Esophagus squamous epithelium (tissue), 5 donors: ENCODE results near the gene PCSK4. TPM values are rescaled to one million over a fixed set of nuclear protein-coding genes. Genes with fewer than 3 reads are reported as not detected.

Experiments
- DNase-seq: peaks from one replicate; lab custom pipeline; 2025; lab: John Stamatoyannopoulos, UW
- H3K27ac ChIP-seq, 4 donors: fragments of 200-600 bp; sonication (generic); one replicate each; pipeline ENCODE4 v1.5.1; 2016 to 2019; ENCODE audit warnings: mild to moderate bottlenecking in 1 of 4
- H3K27me3 ChIP-seq, 4 donors: fragments of 200-600 bp; sonication (generic); 1 replicate in 3 of 4; 2 replicates in 1 of 4; pipeline versions ENCODE4 v1.5.1 to v1.6.0; 2017 to 2021; ENCODE audit warnings: antibody characterized with exemption in 1 of 4
- H3K36me3 ChIP-seq, 3 donors: fragments of 200-600 bp; sonication (generic); one replicate each; pipeline ENCODE4 v1.5.1; 2016 to 2019
- H3K4me1 ChIP-seq, 3 donors: fragments of 200-600 bp; sonication (generic); one replicate each; pipeline ENCODE4 v1.5.1; 2017 to 2019
- H3K4me3 ChIP-seq, 4 donors: fragments of 200-600 bp; sonication (generic); 1 replicate in 3 of 4; 2 replicates in 1 of 4; pipeline ENCODE4 v1.5.1; 2016 to 2019; ENCODE audit warnings: mild to moderate bottlenecking in 2 of 4, moderate library complexity in 1 of 4
- H3K9me3 ChIP-seq, 3 donors: fragments of 200-600 bp; sonication (generic); one replicate each; pipeline ENCODE4 v1.5.1; 2016 to 2019
- POLR2A ChIP-seq, 4 donors: fragments of 450-650 bp; IDR thresholded peaks; one replicate each; pipeline ENCODE4 v1.6.1; 2017; ENCODE audit warnings: antibody characterized with exemption in 4 of 4, mild to moderate bottlenecking in 4 of 4, moderate library complexity in 3 of 4
- WGBS, 2 donors: methylation state at CpG; one replicate each; pipeline ENCODE4 v1.1.5; 2018; 5-methylcytosine and 5-hydroxymethylcytosine counted together
- intact Hi-C: fragments of 100-400 bp; cut with DNase I; formaldehyde crosslinking; loops from one replicate; pipeline ENCODE4 v1.15.0; 2022
- total RNA-seq, 4 donors: library from RNA; depleted of rRNA; stranded (reverse); fragments of >200 nt; gene quantifications; one replicate each; pipeline ENCODE4 v1.1.0, GENCODE V29; 2016
- TF ChIP-seq, protein P1 (sequence below), 6 experiments: fragments of 450-650 bp in 4 of 6; fragments of 200-600 bp in 2 of 6; sonication (generic) in 2 of 6; IDR thresholded peaks; one replicate each; pipeline ENCODE4 v1.5.1; 2016 to 2019; ENCODE audit warnings: antibody characterized with exemption in 6 of 6, mild to moderate bottlenecking in 4 of 6, moderate library complexity in 4 of 6
- donor health status: DM: yes; HTN: yes; CAD: no.

PCSK4 gene
- total RNA-seq, 4 donors from 2014 or later: 0.35 to 5.5 (median 1.1) TPM

DNA sequence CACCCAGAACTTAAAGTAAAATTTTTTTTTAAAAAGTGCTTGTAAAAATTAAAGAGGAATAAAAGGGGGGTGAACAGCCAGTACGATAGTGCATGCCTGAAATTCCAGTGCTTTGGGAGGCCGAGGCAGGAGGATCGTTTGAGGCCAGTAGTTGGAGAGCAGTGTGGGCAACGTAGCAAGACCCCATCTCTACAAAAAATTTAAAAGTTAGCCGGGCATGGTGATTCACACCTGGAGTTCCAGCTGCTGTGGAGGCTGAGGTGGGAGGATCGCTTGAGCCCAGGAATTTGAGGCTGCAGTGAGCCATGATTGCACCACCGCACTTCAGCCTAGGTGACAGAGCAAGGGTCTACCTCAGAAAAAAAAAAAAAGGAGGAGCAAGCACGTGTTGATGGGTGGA, 14.9 kb upstream of the PCSK4 start:
- WGBS, 2 donors: 78 to 81% methylated on average over 8 of the region's 8 CpGs

DNA sequence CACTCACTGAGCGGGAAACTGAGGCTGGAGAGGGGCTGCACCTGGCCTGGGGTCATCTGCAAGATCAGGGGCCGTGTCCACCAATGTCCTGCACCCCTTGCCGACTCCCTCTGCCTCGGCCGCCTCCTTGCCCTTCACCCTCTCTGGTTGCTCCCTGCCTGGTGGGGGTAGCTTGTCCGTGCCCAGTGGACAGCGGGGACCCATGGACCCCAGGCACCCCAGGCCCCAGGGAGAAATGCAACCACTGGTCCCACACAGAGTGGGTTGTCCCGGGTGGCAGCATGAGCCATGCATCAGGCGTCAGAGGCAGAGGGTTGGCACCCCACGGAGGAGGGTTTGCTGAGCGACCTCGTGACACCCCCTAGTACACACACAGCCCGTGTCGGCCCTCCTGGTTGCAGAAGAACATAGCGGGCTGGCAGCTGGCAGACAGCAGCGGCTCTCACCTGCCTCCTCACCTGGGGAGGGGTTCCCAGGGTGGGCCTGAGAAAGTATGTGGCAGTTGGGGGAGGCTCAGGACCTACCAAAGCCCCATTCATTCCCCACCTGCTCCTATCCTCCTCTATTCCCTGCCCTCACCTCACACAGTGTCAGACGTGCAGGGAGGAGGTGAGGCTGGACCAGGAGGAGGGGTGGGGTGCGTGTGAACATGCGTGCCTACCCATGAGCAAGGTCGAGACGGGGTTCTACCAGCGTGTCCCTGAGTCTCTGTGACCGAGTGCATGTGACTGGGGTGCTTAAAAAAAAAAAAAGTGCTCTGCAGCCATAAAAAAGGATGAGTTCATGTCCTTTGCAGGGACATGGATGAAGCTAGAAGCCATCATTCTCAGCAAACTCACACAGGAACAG, 14.0 kb upstream of the PCSK4 start:
- no peak overlapping the region for H3K27ac ChIP-seq
- H3K36me3 ChIP-seq: peaks cover 0 to 16% (median 0%) of the 10 kb centered on the region in 3 donors
- H3K27me3 ChIP-seq: peaks cover 0 to 33% (median 6%) of the 10 kb centered on the region in 4 donors
- peaks cover 18 to 53% (median 19%) of the 10 kb centered on the region in 3 donors for H3K4me1 ChIP-seq
- TF ChIP-seq, protein P1, sequence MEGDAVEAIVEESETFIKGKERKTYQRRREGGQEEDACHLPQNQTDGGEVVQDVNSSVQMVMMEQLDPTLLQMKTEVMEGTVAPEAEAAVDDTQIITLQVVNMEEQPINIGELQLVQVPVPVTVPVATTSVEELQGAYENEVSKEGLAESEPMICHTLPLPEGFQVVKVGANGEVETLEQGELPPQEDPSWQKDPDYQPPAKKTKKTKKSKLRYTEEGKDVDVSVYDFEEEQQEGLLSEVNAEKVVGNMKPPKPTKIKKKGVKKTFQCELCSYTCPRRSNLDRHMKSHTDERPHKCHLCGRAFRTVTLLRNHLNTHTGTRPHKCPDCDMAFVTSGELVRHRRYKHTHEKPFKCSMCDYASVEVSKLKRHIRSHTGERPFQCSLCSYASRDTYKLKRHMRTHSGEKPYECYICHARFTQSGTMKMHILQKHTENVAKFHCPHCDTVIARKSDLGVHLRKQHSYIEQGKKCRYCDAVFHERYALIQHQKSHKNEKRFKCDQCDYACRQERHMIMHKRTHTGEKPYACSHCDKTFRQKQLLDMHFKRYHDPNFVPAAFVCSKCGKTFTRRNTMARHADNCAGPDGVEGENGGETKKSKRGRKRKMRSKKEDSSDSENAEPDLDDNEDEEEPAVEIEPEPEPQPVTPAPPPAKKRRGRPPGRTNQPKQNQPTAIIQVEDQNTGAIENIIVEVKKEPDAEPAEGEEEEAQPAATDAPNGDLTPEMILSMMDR (IDR thresholded peaks at IDR 0.05): no peak
- no peak for TF ChIP-seq POLR2A (IDR thresholded peaks at IDR 0.05)
- intact Hi-C loops: no loop called here
- WGBS, 2 donors: 70 to 74% methylated on average over 7 to 8 of the region's 23 CpGs
- no peaks in the 10 kb centered on the region for H3K9me3 ChIP-seq
- DNase-seq: no peak
- H3K4me3 ChIP-seq: peak overlapping the region in 1 of 4 donors; percentile 32

More for the DNA sequence above, 14.9 kb upstream of the PCSK4 start:
- peaks cover 0 to 32% (median 6%) of the 10 kb centered on the region in 4 donors for H3K27me3 ChIP-seq
- TF ChIP-seq, protein P1 (IDR thresholded peaks at IDR 0.05): no peak
- no peak for TF ChIP-seq POLR2A (IDR thresholded peaks at IDR 0.05)
- H3K36me3 ChIP-seq: peaks cover 0 to 16% (median 0%) of the 10 kb centered on the region in 3 donors
- DNase-seq: no peak
- H3K27ac ChIP-seq: no peak overlapping the region
- no peak overlapping the region for H3K4me3 ChIP-seq
- no peaks in the 10 kb centered on the region for H3K9me3 ChIP-seq
- intact Hi-C loops: no loop called here
- H3K4me1 ChIP-seq: peaks cover 19 to 62% (median 23%) of the 10 kb centered on the region in 3 donors

DNA sequence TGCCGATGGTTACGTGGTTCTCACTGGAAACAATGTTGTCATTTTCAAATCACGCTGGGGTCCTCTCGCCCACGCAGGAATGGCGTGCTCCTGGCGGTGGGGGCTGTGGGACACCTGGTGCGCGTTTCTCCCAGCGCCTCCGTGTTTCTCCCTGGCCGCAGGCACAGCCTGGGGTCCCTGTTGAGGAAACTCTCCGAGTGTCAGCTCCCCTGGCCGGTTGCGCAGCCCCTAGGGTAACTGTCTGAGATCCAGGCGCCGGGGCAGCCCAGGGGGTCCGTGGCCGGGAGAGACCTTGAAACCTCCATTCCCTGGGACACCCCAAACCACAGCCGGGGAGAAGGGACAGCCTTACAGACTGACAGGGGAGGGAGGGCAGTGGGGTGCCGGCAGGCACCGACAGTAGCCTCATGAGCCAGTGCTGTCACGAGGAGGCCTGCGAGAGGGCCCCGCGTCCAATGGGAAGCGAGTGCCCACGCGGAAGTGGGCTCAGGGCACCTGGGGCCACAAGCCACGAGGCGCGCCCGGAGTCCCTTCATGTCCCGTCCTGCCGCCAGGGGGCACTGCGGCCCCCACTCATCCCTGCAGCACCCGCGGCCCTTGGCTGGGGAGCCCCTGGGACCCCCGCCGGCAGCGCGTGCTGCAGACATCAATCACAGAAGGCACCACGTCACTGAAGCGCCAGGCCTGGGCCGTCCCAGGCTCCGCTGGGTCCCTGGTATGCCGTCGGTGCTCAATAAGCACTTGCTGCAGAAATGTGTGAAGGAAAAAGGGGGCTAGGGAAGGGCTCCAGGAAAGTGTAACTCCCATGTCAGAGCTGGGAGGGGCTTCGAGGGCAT, 13.2 kb upstream of the PCSK4 start:
- peak overlapping the region in 3 of 4 donors; percentile 19 to 50 (median 32) for H3K4me3 ChIP-seq
- H3K9me3 ChIP-seq: no peaks in the 10 kb centered on the region
- H3K27me3 ChIP-seq: peaks cover 0 to 33% (median 6%) of the 10 kb centered on the region in 4 donors
- DNase-seq: no peak
- H3K36me3 ChIP-seq: peaks cover 0 to 16% (median 0%) of the 10 kb centered on the region in 3 donors
- intact Hi-C loops: no loop called here
- H3K27ac ChIP-seq: no peak overlapping the region
- 4 to 14% methylated on average over 10 to 32 of the region's 49 CpGs for WGBS, 2 donors
- H3K4me1 ChIP-seq: peaks cover 17 to 45% (median 18%) of the 10 kb centered on the region in 3 donors
- no peak for TF ChIP-seq POLR2A (IDR thresholded peaks at IDR 0.05)
- TF ChIP-seq, protein P1 (IDR thresholded peaks at IDR 0.05): peak; percentile 52 to 79 (median 66)

- Histone ChIP-seq H3K4me1 (peaks cover 15 to 38% (median 18%) of the 10 kb centered on the region in 3 donors), H3K9me3 (no peaks in the 10 kb centered on the region), H3K27ac (no peak overlapping the region), H3K4me3 (peak overlapping the region in 2 of 4 donors; percentile 19 to 50), H3K36me3 (peaks cover 0 to 16% (median 0%) of the 10 kb centered on the region in 3 donors), H3K27me3 (peaks cover 0 to 39% (median 6%) of the 10 kb centered on the region in 4 donors)
- WGBS, 2 donors: 40 to 57% methylated on average over 11 to 14 of the region's 14 CpGs
- TF ChIP-seq, protein P1 (IDR thresholded peaks at IDR 0.05): no peak
- TF ChIP-seq POLR2A (IDR thresholded peaks at IDR 0.05): no peak
- intact Hi-C loops: no loop called here
- no peak for DNase-seq
Measured at GRCh38 chr19:1502433-1503088, 12.4 kb upstream of the PCSK4 start.
